H1 (cell line): ENCODE data around the gene CACFD1.

Experiments used
- ATF3 ChIP-seq: IDR thresholded peaks from 2 replicates; pipeline ENCODE4 v1.6.1; 2011; ENCODE audit warnings: low read depth, mild to moderate bottlenecking, low read length; ENCODE audit not compliant: insufficient read depth
- BRCA1 ChIP-seq: IDR thresholded peaks from 2 replicates; pipeline ENCODE4 v1.6.1; 2012; ENCODE audit warnings: low read depth, low read length, improper control_type of control experiment
- CHD2 ChIP-seq: IDR thresholded peaks from 2 replicates; pipeline ENCODE4 v1.6.1; 2012; ENCODE audit warnings: low read length, improper control_type of control experiment
- CREB1 ChIP-seq: IDR thresholded peaks from 2 replicates; pipeline ENCODE4 v1.6.1; 2012; ENCODE audit warnings: inconsistent platforms
- EZH2 ChIP-seq: fragments of 200-600 bp; sonication (generic); IDR thresholded peaks from 2 replicates; pipeline ENCODE4 v1.7.1; 2012; ENCODE audit warnings: low read depth, mild to moderate bottlenecking, moderate library complexity, low read length, inconsistent platforms; ENCODE audit not compliant: severe bottlenecking
- JUND ChIP-seq: IDR thresholded peaks from 2 replicates; pipeline ENCODE4 v1.6.1; 2011; ENCODE audit warnings: mild to moderate bottlenecking, improper control_type of control experiment, low read length
- POLR2A ChIP-seq, 2 experiments: IDR thresholded peaks; 1 replicate in 1 of 2; 2 replicates in 1 of 2; pipeline ENCODE4 v1.6.1; 2011; ENCODE audit warnings: low read depth in 2 of 2, low read length in 2 of 2, mild to moderate bottlenecking in 2 of 2; ENCODE audit errors: control extremely low read depth in 1 of 2
- POLR2AphosphoS5 ChIP-seq: IDR thresholded peaks from 2 replicates; pipeline ENCODE4 v1.6.1; 2011; ENCODE audit warnings: low read depth, low read length
- RAD21 ChIP-seq, 2 experiments: IDR thresholded peaks in 1 of 2; conservative IDR thresholded peaks in 1 of 2; 2 replicates each; pipeline ENCODE4 v1.6.1; 2011; ENCODE audit warnings: low read depth in 2 of 2, low read length in 2 of 2, improper control_type of control experiment in 1 of 2, inconsistent platforms in 1 of 2, mild to moderate bottlenecking in 1 of 2, moderate library complexity in 1 of 2
- SP4 ChIP-seq: IDR thresholded peaks from 2 replicates; pipeline ENCODE4 v1.6.1; 2012; ENCODE audit warnings: low read length, inconsistent platforms
- TEAD4 ChIP-seq: IDR thresholded peaks from 2 replicates; pipeline ENCODE4 v1.6.1; 2012; ENCODE audit warnings: low read depth, low read length, inconsistent platforms, mixed read lengths
- YY1 ChIP-seq: IDR thresholded peaks from 2 replicates; pipeline ENCODE4 v1.6.1; 2011; ENCODE audit warnings: low read depth, mild to moderate bottlenecking, low read length
- TF ChIP-seq, protein P1 (sequence below), 3 experiments: IDR thresholded peaks; 1 replicate in 2 of 3; 2 replicates in 1 of 3; pipeline versions ENCODE4 v1.5.1 to v1.6.1; 2011; ENCODE audit warnings: low read length in 3 of 3, mild to moderate bottlenecking in 3 of 3, inconsistent platforms in 2 of 3, low read depth in 1 of 3, moderate library complexity in 1 of 3; ENCODE audit not compliant: insufficient read depth in 1 of 3; ENCODE audit errors: control extremely low read depth in 1 of 3
- TF ChIP-seq, protein P2 (sequence below): IDR thresholded peaks from 2 replicates; pipeline ENCODE4 v1.6.1; 2012; ENCODE audit warnings: inconsistent platforms

DNA sequence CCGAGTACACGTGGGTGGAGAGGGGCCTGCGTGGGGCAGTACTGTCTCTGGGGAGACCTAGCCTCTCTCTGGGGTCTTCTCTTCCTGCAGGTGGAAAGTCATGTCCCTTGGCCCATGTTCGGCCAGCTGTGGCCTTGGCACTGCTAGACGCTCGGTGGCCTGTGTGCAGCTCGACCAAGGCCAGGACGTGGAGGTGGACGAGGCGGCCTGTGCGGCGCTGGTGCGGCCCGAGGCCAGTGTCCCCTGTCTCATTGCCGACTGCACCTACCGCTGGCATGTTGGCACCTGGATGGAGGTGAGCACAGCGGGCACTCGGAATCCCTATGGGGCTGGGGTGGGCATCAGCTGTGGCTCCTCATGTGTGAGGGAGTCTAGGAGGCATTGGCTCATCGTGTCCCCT is 5.5 kb upstream of the CACFD1 start:
- no peak for TF ChIP-seq BRCA1
- TF ChIP-seq YY1: no peak
- no peak for TF ChIP-seq JUND
- no peak for TF ChIP-seq EZH2
- TF ChIP-seq, protein P1, sequence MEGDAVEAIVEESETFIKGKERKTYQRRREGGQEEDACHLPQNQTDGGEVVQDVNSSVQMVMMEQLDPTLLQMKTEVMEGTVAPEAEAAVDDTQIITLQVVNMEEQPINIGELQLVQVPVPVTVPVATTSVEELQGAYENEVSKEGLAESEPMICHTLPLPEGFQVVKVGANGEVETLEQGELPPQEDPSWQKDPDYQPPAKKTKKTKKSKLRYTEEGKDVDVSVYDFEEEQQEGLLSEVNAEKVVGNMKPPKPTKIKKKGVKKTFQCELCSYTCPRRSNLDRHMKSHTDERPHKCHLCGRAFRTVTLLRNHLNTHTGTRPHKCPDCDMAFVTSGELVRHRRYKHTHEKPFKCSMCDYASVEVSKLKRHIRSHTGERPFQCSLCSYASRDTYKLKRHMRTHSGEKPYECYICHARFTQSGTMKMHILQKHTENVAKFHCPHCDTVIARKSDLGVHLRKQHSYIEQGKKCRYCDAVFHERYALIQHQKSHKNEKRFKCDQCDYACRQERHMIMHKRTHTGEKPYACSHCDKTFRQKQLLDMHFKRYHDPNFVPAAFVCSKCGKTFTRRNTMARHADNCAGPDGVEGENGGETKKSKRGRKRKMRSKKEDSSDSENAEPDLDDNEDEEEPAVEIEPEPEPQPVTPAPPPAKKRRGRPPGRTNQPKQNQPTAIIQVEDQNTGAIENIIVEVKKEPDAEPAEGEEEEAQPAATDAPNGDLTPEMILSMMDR (IDR thresholded peaks at IDR 0.05; ENCODE audit: control extremely low read depth in 1 of 3, insufficient read depth in 1 of 3, low read depth in 1 of 3, low read length in 3 of 3): no peak
- no peak for TF ChIP-seq ATF3
- TF ChIP-seq CHD2: no peak
- no peak for TF ChIP-seq RAD21 (IDR thresholded peaks at IDR 0.05 in 1 of 2, conservative IDR thresholded peaks at IDR 0.05 in 1 of 2; ENCODE audit: low read depth in 2 of 2, low read length in 2 of 2)
- TF ChIP-seq, protein P2, sequence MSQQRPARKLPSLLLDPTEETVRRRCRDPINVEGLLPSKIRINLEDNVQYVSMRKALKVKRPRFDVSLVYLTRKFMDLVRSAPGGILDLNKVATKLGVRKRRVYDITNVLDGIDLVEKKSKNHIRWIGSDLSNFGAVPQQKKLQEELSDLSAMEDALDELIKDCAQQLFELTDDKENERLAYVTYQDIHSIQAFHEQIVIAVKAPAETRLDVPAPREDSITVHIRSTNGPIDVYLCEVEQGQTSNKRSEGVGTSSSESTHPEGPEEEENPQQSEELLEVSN: no peak
- no peak for TF ChIP-seq TEAD4
- TF ChIP-seq CREB1: no peak
- no peak for TF ChIP-seq SP4
- TF ChIP-seq POLR2AphosphoS5: no peak
- no peak for TF ChIP-seq POLR2A (IDR thresholded peaks at IDR 0.05; ENCODE audit: control extremely low read depth in 1 of 2, low read depth in 2 of 2, low read length in 2 of 2)
